RCC 7860 (cell line): Measurements from ENCODE around the gene ELAPOR1.
A peak's percentile ranks its signal among the peaks of the same experiment; 100 is the strongest.

ENCODE experiments used
- DNase-seq: peaks from one replicate; pipeline ENCODE4 v3.0.0-alpha.2; 2015; ENCODE audit warnings: low spot score
- FAIRE-seq: peaks from 2 replicates; lab custom pipeline; 2012; peaks lifted over from hg19 to GRCh38; lab: Jason Lieb, UNC

Gene ELAPOR1

GRCh38 chr1:109095631-109096030, 18.3 kb upstream of the ELAPOR1 start:
- DNase-seq = no peak
- no peak for FAIRE-seq

- no peak for FAIRE-seq
- no peak for DNase-seq
Measured at GRCh38 chr1:109096120-109096519, 17.8 kb upstream of the ELAPOR1 start.

- peak; percentile 79 for FAIRE-seq
- peak; percentile 88 for DNase-seq
Measured at GRCh38 chr1:109099938-109100773, 13.8 kb upstream of the ELAPOR1 start.

- FAIRE-seq (no peak), DNase-seq (no peak)
Measured at GRCh38 chr1:109104364-109105151, 9.4 kb upstream of the ELAPOR1 start.

- FAIRE-seq = no peak
- no peak for DNase-seq
Measured at GRCh38 chr1:109105881-109106280, 8.0 kb upstream of the ELAPOR1 start.

- no peak for FAIRE-seq
Measured at GRCh38 chr1:109107785-109108184, 6.1 kb upstream of the ELAPOR1 start.

GRCh38 chr1:109109906-109110305, 4.0 kb upstream of the ELAPOR1 start:
- no peak for DNase-seq
- no peak for FAIRE-seq

More at GRCh38 chr1:109107785-109108184, 6.1 kb upstream of the ELAPOR1 start:
- DNase-seq = no peak

- no peak for FAIRE-seq
- no peak for DNase-seq
Measured at GRCh38 chr1:109111386-109112055, 2.4 kb upstream of the ELAPOR1 start.

- DNase-seq (peak; percentile 40), FAIRE-seq (no peak)
Measured at GRCh38 chr1:109112056-109112651, 1.8 kb upstream of the ELAPOR1 start.

GRCh38 chr1:109112652-109113285, 1.1 kb upstream of the ELAPOR1 start:
- DNase-seq (peak; percentile 81), FAIRE-seq (no peak)

GRCh38 chr1:109114342-109114674, 393 bp downstream of the ELAPOR1 start:
- FAIRE-seq (no peak), DNase-seq (no peak)

GRCh38 chr1:109115685-109116084, 1.8 kb downstream of the ELAPOR1 start:
- no peak for FAIRE-seq
- DNase-seq = no peak

- DNase-seq = no peak
- FAIRE-seq = no peak
Measured at GRCh38 chr1:109116286-109116685, 2.4 kb downstream of the ELAPOR1 start.

- DNase-seq (no peak), FAIRE-seq (no peak)
Measured at GRCh38 chr1:109118089-109118488, 4.2 kb downstream of the ELAPOR1 start.

- DNase-seq (no peak), FAIRE-seq (no peak)
Measured at GRCh38 chr1:109120356-109120755, 6.4 kb downstream of the ELAPOR1 start.

GRCh38 chr1:109131059-109131458, 17.1 kb downstream of the ELAPOR1 start:
- FAIRE-seq (no peak), DNase-seq (no peak)

GRCh38 chr1:109131800-109132199, 17.9 kb downstream of the ELAPOR1 start:
- FAIRE-seq (no peak), DNase-seq (no peak)

GRCh38 chr1:109133002-109133706, 19.2 kb downstream of the ELAPOR1 start:
- FAIRE-seq (no peak), DNase-seq (no peak)

GRCh38 chr1:109133815-109134214, 19.9 kb downstream of the ELAPOR1 start:
- no peak for DNase-seq

GRCh38 chr1:109134423-109134822, 20.5 kb downstream of the ELAPOR1 start:
- FAIRE-seq (no peak), DNase-seq (no peak)

More at GRCh38 chr1:109133815-109134214, 19.9 kb downstream of the ELAPOR1 start:
- no peak for FAIRE-seq
